HG02798 (cell line): ENCODE measurements around the gene TAAR8.
"Not testable (repeated sequence)": the region's sequence is repeated elsewhere in the genome, so short reads cannot be mapped to it uniquely, and the experiment has no call there.

Source experiments
- ATAC-seq: cut with Tn5 transposase; IDR thresholded peaks from one replicate; pipeline ENCODE4 v1.9.1; 2021; ENCODE audit warnings: mild to moderate bottlenecking; ENCODE audit not compliant: unreplicated experiment, poor library complexity

TAAR8 gene

GRCh38 chr6:132537977-132538376 is 14.5 kb upstream of the TAAR8 start, which contains the start of gene TAAR9:
Gene TAAR9 (plus strand): TSS chr6:132538277. CDS start chr6:132538290, 13 bp downstream.
- no peak for ATAC-seq

- no peak for ATAC-seq
These were observed 7.6 kb upstream of the TAAR8 start for GRCh38 chr6:132544826-132545225.

DNA sequence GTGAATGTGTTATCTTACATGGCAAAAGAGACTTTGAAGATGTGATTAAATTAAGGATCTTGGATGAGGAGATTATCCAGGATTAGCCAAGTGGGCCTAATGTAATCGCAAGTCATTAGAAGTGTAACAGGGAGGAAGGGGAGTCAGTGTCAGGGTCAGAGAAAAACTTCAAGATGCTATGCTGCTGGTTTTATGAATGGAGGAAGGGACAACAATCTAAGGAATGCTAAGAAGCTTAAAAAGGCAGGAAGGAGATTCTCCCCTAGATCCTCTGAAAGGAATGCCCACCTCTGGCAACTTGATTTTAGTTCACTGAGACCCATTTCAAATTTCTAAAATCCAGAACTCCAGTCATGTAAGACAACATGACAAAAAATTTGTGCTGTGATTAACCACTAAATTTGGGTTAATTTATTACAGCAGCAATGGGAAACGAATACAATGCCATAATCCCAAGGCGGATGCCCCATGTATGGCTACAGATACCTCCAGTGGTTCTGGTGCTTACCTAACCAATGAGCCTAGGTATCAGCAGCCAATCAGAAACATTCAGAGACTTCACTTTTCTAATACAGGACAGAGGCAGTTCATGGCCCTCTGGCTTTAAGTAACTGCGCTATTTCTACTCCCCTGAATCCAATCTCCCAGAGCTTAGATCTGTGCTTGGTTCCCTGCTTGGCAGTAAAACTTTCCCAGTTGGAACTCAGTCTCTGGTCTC is 3.6 kb upstream of the TAAR8 start:
- ATAC-seq: no peak

DNA sequence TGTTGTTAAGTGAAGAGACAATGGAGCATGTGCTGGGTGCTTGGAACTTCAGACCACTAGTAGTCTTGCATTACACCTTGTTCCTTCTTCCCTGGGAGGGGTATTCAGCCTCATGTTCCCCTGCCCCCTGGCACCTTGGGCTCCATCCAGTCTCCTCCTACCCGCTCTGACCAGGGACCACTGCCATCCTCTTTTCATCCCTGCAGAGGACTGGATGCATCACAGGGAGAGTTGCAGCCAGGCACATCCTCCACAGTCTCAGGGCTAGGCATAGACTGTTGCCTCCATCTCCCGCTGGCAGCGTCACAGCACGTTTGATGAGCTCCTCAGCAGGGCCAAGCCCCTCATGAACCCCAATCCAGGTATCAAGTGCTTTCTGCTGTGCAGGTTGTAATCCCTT is 1.3 kb upstream of the TAAR8 start:
- no peak for ATAC-seq

GRCh38 chr6:132560087-132560486 is 7.6 kb downstream of the TAAR8 start:
- not testable (repeated sequence) for ATAC-seq

GRCh38 chr6:132566404-132566803 is 13.9 kb downstream of the TAAR8 start:
- no peak for ATAC-seq

DNA sequence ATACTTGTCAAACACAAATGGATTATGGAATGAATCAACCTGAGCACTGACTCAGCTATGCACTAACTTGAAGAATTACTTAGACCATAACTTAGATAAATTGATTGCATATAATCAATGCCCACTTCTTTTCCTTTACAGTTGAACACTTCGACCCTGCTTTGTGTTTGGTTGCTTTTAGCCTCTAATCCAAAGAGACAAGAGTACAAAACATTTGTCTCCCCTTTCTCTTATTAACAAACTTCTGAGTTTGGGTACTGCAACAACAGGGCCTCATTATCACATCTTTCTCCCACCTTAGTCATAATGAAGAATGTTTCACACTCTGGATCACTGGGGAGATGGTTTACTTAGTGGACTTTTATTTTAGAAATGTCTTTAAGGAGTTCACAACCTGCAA is 15.1 kb downstream of the TAAR8 start:
- no peak for ATAC-seq

DNA sequence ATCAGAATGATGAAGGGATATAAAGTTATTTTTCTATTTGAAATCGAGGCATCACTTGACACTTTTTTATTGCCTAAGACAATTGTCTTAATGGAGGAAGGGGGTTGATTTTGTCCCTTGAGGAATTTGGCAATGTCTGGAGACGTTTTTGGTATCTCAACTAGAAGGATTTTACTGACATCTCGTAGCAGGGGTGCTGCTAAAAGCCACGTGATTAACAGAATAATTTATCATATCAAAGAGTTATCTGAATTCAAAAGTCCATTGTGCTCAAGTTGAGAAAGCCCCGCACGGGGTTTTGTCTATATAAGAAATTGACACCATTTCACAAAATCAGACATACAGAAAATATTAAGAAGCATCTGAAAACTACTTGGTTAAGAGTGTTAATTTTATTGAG is 16.1 kb downstream of the TAAR8 start:
- ATAC-seq: no peak

- ATAC-seq: no peak
These were observed 16.7 kb downstream of the TAAR8 start for GRCh38 chr6:132569170-132569569.

DNA sequence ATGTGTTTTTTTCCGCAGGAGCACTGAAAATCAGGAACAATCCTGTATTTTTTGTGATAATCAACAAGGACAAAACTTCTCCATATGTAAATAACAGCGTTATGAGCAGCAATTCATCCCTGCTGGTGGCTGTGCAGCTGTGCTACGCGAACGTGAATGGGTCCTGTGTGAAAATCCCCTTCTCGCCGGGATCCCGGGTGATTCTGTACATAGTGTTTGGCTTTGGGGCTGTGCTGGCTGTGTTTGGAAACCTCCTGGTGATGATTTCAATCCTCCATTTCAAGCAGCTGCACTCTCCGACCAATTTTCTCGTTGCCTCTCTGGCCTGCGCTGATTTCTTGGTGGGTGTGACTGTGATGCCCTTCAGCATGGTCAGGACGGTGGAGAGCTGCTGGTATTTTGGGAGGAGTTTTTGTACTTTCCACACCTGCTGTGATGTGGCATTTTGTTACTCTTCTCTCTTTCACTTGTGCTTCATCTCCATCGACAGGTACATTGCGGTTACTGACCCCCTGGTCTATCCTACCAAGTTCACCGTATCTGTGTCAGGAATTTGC is 17.8 kb downstream of the TAAR8 start, which contains the start of gene TAAR6:
TAAR6 (plus strand) TSS at position 102 of the 557 bp plus-strand sequence; CDS start at position 102, 0 bp downstream.
- ATAC-seq: no peak

- no peak for ATAC-seq
These were observed 19.3 kb downstream of the TAAR8 start for GRCh38 chr6:132571774-132572173.

DNA sequence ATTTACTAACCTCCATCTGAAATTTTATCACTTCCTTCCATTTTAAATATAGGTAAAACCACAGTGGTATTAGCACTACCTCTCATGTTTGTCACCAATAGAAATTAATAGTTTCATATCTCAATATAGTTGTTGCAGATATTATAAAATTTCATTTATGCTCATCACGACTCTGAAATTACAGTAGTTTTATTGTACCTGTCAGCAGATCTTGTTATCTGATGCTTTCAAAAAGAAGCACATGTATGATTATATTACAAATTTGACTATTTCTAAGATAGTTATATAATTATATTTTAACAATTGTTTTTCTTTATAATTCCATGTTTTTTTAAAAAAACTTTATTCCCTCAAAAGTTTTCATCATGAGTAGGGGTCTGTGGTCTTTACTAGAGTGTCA is 32.2 kb downstream of the TAAR8 start:
- ATAC-seq: no peak

DNA sequence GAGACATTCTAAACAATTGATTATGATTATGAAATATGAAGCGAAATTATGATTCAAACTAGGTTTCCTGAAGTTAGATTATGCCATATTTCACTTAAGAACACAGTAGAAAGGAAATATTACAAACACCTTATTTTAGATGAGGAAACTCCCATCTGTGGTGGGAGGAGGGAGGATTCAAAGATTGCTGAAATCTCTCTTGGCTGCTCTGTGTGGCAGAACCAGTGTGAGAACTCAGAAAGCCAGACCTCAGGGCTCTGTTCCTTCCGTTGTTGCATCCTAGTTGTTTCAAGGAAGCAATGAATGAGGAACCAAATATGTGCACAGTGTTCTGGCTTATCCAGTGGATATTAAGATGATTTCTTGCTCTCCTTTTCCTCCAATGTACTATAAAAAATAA is 35.0 kb downstream of the TAAR8 start:
- no peak for ATAC-seq

DNA sequence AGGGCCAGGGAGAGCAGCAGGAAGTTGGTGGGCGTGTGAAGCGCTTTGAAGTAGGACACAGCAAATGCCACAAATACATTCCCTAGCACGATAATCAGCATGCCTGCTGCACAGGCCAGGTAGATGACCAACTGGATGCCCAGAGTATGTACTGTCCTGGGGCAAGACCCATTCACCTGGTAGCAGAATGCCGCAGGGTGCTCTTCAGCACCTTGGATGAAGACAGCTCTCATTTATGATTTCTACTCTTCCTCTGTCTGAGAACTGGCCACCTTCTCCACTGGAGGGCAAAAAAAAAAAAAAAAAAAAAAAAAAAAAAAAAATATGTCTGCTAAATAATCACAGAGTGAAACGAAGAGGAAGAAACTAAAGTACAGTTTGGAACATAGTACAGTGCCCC is 37.0 kb downstream of the TAAR8 start, which contains the start of gene TAAR5:
TAAR5 (minus strand) TSS at position 288 of the 400 bp plus-strand sequence; CDS start at position 233, 55 bp downstream.
- ATAC-seq: no peak

GRCh38 chr6:132590362-132590761 is 37.9 kb downstream of the TAAR8 start:
- ATAC-seq: no peak

- no peak for ATAC-seq
These were observed 40.4 kb downstream of the TAAR8 start for GRCh38 chr6:132592855-132593254.

- ATAC-seq: no peak
These were observed 43.7 kb downstream of the TAAR8 start for GRCh38 chr6:132596201-132596600.

DNA sequence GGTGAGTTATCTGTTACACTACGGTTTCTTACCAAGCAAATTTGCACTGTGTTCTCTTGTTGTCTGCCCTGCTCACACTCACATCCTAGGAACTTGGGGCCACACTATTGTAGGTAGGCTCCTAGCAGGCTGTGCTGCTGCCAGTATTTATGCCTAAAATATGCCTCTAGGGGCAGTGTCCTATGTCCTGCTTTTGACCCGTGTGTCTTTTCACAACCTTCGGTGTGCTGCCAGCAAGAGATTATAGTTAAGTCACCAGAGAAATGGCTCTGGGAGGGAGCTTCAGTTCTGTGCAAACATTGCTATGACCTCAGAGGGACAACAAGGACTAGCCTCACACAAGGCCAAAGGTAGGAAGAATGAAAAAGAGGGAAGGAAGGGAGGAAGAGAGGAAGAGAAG is 46.0 kb downstream of the TAAR8 start:
- peak; percentile 84 for ATAC-seq

DNA sequence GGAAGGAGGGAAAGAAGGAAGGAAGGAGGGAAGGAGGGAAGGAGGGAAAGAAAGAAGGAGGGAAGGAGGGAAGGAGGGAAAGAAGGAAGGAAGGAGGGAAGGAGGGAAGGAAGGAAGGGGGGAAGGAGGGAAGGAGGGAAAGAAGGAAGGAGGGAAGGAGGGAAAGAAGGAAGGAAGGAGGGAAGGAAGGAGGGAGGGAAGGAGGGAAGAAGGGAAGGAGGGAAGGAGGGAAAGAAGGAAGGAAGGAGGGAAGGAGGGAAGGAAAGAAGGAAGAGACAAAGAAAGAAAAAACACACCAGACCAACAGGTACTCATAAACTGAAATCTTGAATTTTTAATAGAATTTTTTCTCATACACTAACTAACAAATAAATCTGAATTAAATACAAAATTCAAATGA is 48.4 kb downstream of the TAAR8 start:
- not testable (repeated sequence) for ATAC-seq
